ENCODE data around the gene NUP98.

GRCh38 chr11:3837793-3838192, 40.4 kb upstream of the NUP98 start:
- TF ChIP-seq ZNF274 (IDR thresholded peaks at IDR 0.05; ENCODE audit: low read depth, low read length) (no peak), YY1 (IDR thresholded peaks at IDR 0.05; ENCODE audit: insufficient read depth, insufficient read length) (no peak), SUZ12 (IDR thresholded peaks at IDR 0.05; ENCODE audit: extremely low read depth, insufficient read depth, insufficient read length) (no peak)
